Stimulated activated CD4-positive, alpha-beta T cell treated with anti-CD3 and anti-CD28 coated beads, Interleukin-1b, Interleukin-23, amount 100 ng/mL, for 4 hours (primary cell): Measurements from ENCODE around the gene MAEA.

Experiments
- DNase-seq, 2 donors: peaks; one replicate each; pipeline ENCODE4 v3.0.0-alpha.2; 2020; ENCODE audit warnings: low read depth in 2 of 2

The MAEA gene

GRCh38 chr4:1289207-1290164, at the start of gene MAEA:
TSS of gene MAEA (plus strand) at chr4:1289891. CDS start at chr4:1289914, 23 bp downstream.
- DNase-seq: peak; percentile 93 to 94

GRCh38 chr4:1239950-1240307, 49.8 kb upstream of the MAEA start:
- no peak for DNase-seq

- DNase-seq: no peak
Measured at GRCh38 chr4:1240721-1241465, 48.8 kb upstream of the MAEA start.

GRCh38 chr4:1241466-1241935, 48.2 kb upstream of the MAEA start:
- no peak for DNase-seq

- no peak for DNase-seq
Measured at GRCh38 chr4:1241936-1242505, 47.7 kb upstream of the MAEA start.

GRCh38 chr4:1242506-1243450, 46.9 kb upstream of the MAEA start:
- DNase-seq: no peak

- no peak for DNase-seq
Measured at GRCh38 chr4:1243451-1244080, 46.1 kb upstream of the MAEA start.

- no peak for DNase-seq
Measured at GRCh38 chr4:1244081-1244977, 45.4 kb upstream of the MAEA start.

- DNase-seq: no peak
Measured at GRCh38 chr4:1244978-1245471, 44.7 kb upstream of the MAEA start.

GRCh38 chr4:1245481-1246051, 44.1 kb upstream of the MAEA start:
- DNase-seq: no peak

GRCh38 chr4:1246111-1246881, 43.4 kb upstream of the MAEA start:
- no peak for DNase-seq

GRCh38 chr4:1246901-1247863, 42.5 kb upstream of the MAEA start:
- DNase-seq: no peak

GRCh38 chr4:1247864-1248244, 41.8 kb upstream of the MAEA start:
- DNase-seq: no peak

- peak; percentile 71 to 81 for DNase-seq
Measured at GRCh38 chr4:1248245-1249147, 41.2 kb upstream of the MAEA start, which contains the start of gene CTBP1. TSS of gene CTBP1 (minus strand) at chr4:1249130. CDS start at chr4:1241331, 7,799 bp downstream.

- DNase-seq: peak; percentile 74 to 83
Measured at GRCh38 chr4:1249148-1249730, 40.5 kb upstream of the MAEA start.
